Dermis blood vessel endothelial cell (primary cell): ENCODE measurements around the gene ACP4. TPM values are rescaled to one million over a fixed set of nuclear protein-coding genes. Genes with fewer than 3 reads are reported as not detected.
"Not testable (repeated sequence)": the region's sequence is repeated elsewhere in the genome, so short reads cannot be mapped to it uniquely, and the experiment has no call there.

ENCODE experiments used
- DNase-seq: peaks from one replicate; pipeline ENCODE4 v3.0.0; 2010
- total RNA-seq: library from RNA; depleted of rRNA; stranded (reverse); fragments of >200 nt; gene quantifications from 2 replicates; pipeline ENCODE4 v1.2.3, GENCODE V29; 2014

ACP4 gene
- not detected in 2 replicates for total RNA-seq

GRCh38 chr19:50790396-50790795, at the start of gene ACP4:
TSS of gene ACP4 (plus strand) at chr19:50790415. CDS start at chr19:50790415, 0 bp downstream.
- DNase-seq: no peak

DNA sequence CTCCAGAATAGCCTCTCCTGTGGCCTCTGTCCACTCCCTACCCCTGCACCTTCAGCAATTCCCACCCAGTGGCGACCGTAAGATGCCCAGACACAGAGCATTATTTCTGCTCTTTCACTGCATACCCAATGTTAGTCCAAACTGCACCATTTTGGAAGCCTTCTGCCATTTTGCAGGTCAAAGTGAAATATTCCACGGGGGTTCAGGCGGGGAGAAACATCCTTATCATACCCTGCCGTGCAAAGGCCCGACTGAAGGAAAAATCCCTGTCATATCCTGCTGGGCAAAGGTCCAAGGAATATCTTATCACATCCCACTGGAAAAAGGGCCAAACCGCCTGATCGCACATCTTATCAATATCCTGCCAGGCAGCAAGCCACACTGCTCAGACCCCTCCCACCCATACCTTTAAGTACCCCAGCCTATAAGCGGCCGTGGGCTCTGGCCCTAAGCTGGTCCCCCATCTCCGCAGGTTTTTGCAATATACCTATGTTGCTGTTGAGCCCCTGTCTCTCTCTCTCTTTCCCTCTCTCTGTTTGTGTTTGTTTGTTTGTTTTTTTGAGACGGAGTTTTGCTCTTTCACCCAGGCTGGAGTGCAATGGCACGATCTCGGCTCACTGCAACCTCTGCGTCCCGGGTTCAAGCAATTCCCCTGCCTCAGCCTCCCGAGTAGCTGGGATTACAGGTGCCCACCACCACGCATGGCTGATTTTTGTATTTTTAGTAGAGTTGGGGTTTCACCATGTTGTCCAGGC, 48.9 kb upstream of the ACP4 start:
- DNase-seq: peak; percentile 74

DNA sequence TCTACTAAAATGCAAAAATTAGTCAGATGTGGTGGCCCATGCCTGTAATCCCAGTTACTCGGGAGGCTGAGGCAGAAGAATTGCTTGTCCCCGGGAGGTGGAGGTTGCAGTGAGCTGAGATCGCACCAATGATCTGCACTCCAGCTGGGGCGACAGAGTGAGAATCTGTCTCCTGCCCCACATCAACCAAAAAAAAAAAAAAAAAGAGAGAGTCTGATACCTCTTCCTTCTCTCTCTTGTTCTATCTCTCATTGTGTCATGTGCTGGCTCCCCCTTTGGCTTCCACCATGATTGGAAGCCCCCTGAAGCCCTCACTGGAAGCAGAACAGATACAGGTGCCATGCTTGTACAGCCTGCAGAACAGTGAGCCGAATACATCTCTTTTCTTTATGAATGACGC, 46.7 kb upstream of the ACP4 start:
- DNase-seq: no peak

DNA sequence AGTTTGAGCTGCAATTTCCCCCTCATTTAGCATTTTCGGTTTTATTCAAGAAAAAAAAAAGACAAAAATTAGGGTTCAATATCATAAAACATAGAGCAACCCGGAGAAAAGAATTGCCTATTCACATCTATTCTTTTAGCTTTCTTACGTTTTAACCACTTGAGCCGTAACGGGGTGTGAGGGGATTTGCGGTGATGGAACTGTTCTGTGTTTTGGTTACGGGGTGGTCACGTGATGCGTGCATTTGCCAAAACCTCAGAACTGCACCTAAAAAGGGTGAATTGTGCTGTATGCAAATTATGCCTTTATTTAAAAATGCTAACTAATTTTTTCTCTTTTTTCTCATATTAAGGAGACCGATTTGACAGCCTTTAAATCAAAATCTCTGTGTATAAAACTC, 45.0 kb upstream of the ACP4 start:
- no peak for DNase-seq

DNA sequence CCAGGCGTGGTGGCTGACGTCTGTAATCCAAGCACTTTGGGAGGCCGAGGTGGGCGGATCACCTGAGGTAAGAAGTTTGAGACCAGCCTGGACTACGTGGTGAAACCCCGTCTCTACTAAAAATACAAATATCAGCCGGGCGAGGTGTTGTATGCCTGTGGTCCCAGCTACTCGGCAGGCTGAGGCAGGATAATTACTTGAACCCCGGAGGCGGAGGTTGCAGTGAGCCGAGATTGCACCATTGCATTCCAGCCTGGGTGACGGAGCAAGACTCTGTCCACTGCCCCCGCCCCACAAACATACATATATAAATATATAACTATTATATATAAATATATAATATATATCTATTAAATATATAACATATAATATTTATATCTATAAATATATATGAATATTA, 43.1 kb upstream of the ACP4 start:
- DNase-seq: not testable (repeated sequence)

GRCh38 chr19:50749490-50749889, 40.7 kb upstream of the ACP4 start:
- DNase-seq: no peak

DNA sequence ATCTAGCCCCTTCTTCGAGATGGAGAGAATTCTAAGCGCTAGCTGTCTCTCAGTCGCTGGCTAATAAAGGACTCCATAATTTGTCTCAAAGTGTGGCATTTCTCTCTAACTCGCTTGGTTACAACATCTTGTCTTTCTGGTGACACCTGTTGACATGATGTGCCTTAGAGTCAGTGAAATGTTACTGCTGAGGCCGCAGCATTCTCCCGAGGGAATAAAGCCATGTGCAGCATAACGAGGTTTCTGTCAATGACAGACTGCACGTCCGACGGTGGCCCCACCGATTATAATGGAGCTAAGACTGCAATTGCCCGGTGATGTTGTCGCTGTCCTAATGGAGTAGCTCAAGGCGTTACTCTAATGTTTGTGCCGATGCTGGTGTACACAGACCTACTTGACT, 40.2 kb upstream of the ACP4 start:
- DNase-seq: no peak

DNA sequence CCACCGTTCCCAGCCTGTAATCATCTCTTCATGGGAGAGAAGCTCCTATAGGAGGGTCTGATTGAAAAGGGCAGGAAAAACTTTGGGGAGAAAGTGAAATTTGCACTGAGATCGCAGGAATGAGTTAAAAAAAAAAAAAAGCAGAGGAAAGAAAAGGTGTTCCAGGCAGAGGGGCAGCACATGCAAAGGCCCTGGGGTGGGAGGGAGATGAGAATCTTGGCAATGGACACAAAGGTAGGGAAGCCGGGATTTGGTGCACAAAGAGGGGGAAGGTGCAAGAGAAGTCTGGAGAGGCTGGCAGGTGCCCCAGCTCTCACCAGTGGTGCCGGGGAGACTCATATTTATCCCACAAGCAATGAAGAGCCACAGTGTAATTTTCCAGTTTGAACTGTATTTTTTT, 36.3 kb upstream of the ACP4 start:
- DNase-seq: no peak

DNA sequence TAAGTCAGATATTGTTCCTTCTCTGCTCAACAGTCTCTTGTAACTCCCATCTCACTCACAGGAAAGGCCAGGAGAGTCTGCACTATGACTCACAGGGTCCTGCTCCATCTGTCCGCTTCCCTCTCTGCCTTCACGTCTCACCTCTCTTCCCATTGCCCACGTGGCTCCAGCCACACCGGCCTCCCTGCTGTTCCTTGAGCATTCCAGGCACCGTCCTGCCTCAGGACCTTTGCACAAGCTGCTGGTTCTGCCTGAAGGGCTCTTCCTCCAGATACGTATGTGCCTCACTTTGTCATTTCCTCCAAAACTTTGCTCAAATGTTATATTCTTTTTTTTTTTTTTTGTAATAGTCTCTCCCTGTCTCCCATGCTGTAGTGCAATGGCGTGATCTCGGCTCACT, 34.0 kb upstream of the ACP4 start:
- DNase-seq: peak; percentile 15

DNA sequence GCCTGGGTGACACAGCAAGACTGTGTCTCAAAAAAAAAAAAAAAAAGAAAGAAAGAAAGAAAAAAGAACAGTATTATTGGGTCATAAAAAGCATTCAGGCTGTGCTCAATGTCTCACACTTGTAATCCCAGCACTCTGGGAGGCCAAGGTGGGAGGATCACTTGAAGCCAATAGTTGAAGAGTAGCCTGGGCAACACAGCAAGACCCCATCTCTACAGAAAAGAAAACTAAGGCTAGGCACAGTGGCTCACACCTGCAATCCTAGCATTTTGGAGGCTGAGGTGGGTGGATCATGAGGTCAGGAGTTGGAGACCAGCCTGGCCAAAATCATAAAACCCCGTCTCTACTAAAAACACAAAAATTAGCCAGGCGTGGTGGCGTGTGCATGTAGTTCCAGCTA, 32.6 kb upstream of the ACP4 start:
- not testable (repeated sequence) for DNase-seq

DNA sequence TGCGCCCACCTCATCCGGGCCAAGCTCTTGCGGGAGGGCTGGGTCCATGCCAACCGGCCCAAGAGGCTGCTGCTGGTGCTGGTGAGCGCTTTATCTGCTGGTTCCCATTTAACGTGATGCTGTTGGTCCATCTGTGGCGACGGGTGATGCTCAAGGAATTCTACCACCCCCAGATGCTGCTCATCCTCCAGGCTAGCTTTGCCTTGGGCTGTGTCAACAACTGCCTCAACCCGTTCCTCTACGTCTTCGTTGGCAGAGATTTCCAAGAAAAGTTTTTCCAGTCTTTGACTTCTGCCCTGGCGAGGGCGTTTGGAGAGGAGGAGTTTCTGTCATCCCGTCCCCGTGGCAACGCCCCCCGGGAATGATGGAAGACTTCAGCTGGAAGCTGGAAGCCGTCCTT, 31.1 kb upstream of the ACP4 start:
- DNase-seq: not testable (repeated sequence)

DNA sequence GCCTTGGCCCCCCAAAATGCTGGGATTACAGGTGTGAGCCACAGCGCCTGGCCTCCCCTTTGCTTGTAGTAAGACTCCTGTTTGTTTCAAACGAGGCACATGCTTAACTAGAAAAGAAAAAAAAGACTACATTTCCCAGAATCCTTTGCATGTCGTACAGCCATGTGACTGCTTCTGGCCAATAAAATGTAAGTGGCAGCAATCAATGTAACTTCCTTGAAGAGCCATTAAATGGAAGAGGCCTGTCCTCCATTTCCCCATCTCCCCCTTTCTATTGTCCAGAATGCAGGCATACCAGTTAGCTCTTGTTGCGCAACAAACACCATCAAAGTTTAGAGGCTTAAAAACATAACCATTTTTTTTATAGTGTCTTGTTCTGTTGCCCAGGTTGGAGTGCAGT, 30.3 kb upstream of the ACP4 start:
- peak; percentile 46 for DNase-seq

- DNase-seq: not testable (repeated sequence)
Measured at GRCh38 chr19:50761501-50761900, 28.7 kb upstream of the ACP4 start.

DNA sequence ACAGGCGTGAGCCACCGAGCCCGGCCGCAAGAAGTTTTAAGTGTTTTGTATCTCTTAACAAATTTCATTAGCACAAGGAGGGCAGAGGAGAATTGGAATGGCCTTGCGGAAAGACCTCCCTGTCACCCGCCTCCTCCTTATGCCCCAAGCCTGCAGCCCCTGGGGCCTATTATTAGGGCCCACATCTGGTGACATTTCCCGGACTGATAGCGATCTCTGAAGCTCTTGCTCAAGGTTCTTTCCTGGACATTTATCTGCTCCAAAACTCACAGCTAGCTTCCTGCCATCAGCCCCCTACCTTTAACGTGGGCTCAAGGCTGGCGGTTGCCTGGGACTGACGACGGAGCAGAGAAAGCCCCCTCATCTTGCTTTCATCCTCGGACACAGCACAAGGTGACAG, 26.7 kb upstream of the ACP4 start:
- DNase-seq: not testable (repeated sequence)

DNA sequence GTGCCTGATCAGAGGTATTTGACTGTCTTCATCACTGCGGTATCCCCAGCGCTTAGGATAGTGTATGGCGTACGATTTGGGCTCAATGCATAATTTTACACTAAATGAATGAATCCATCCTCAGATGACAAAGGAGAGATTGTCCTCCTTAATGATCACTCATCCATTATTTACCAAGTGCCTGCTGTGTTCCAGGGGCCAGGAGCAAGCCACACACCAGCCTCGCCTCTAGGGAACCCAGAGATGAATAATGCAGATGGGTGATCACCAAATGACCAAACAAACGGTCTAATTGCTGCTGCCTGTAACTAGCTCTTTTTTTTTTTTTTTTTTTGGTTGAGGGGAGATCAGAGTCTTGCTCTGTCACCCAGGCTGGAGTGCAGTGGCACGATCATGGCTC, 25.8 kb upstream of the ACP4 start:
- no peak for DNase-seq

DNA sequence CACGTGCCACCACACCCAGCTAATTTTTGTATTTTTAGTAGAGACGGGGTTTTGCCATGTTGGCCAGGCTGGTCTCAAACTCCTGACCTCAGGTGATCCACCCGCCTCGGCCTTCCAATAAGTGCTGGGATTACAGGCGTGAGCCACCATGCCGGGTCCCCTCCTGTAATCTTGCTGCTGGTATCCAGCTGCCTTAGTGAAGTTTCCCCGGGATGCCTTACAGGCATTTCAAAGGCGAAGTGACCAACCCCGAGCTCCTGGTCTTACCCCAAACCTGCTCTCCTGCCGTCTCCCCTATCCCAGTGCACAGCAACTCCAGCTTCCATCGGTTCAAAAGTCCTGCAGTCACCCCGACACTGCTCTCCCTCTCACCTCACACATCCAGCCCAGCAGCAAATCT, 23.5 kb upstream of the ACP4 start:
- DNase-seq: not testable (repeated sequence)

DNA sequence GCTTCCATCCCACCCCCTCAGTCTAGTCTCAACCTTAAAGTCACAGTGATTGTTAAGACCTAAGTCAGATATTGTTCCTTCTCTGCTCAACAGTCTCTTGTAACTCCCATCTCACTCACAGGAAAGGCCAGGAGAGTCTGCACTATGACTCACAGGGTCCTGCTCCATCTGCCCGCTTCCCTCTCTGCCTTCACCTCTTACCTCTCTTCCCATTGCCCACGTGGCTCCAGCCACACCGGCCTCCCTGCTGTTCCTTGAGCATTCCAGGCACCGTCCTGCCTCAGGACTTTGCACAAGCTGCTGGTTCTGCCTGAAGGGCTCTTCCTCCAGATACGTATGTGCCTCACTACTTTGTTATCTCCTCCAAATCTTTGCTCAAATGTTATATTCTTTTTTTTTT, 23.0 kb upstream of the ACP4 start:
- DNase-seq: peak; percentile 28

- DNase-seq: no peak
Measured at GRCh38 chr19:50768277-50768676, 21.9 kb upstream of the ACP4 start.

GRCh38 chr19:50770164-50770563, 20.1 kb upstream of the ACP4 start, which contains the start of gene GPR32:
TSS of gene GPR32 (plus strand) at chr19:50770464. CDS start at chr19:50770601, 137 bp downstream.
- DNase-seq: not testable (repeated sequence)

DNA sequence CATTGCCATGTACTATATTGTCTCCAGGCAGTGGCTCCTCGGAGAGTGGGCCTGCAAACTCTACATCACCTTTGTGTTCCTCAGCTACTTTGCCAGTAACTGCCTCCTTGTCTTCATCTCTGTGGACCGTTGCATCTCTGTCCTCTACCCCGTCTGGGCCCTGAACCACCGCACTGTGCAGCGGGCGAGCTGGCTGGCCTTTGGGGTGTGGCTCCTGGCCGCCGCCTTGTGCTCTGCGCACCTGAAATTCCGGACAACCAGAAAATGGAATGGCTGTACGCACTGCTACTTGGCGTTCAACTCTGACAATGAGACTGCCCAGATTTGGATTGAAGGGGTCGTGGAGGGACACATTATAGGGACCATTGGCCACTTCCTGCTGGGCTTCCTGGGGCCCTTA, 19.3 kb upstream of the ACP4 start:
- no peak for DNase-seq

DNA sequence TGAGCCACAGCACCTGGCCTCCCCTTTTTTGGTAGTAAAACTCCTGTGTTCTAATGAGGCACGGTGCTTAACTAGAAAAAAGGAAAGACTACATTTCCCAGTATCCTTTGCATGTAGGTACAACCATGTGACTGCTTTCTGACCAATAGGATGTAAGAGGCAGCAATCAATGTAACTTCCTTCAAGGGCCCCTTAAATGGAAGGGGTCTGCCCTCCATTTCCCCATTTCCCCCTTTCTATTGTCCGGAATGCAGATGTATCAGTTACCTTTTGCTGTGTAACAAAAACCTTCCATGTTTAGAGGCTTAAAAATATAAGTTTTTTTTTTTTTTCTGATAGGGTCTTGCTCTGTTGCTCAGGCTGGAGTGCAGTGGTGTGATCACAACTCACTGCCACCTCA, 17.7 kb upstream of the ACP4 start:
- DNase-seq: peak; percentile 47

GRCh38 chr19:50772912-50773311, 17.3 kb upstream of the ACP4 start:
- DNase-seq: not testable (repeated sequence)

- DNase-seq: not testable (repeated sequence)
Measured at GRCh38 chr19:50773454-50773853, 16.8 kb upstream of the ACP4 start.

- no peak for DNase-seq
Measured at GRCh38 chr19:50776131-50776530, 14.1 kb upstream of the ACP4 start.

DNA sequence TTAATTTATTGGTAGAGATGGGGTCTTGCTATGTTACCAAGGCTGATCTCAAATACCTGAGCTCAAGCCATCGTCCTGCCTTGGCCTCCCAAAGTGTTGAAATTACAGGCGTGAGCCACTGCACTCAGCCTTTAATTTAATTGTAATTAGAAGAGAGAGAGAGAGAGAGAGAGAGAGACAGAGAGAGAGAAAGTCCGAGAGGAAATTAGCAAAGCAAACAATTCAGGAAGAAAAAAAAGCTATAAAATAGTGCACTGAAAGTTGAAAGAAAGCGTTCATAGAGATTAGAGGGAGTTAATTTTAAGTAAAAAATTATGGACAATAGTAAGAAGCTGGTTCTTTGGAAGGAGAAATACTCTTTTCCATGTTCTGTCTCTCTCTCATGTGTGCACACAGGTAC, 13.0 kb upstream of the ACP4 start:
- no peak for DNase-seq
